ENCODE measurements around the gene MEF2A. TPM values are rescaled to one million over a fixed set of nuclear protein-coding genes. Genes with fewer than 3 reads are reported as not detected.
"Not testable (repeated sequence)": the region's sequence is repeated elsewhere in the genome, so short reads cannot be mapped to it uniquely, and the experiment has no call there.

MEF2A gene
- total and polyA plus RNA-seq, 9 donors, result 36.0 to 58.1 (median 45.4) TPM

DNA sequence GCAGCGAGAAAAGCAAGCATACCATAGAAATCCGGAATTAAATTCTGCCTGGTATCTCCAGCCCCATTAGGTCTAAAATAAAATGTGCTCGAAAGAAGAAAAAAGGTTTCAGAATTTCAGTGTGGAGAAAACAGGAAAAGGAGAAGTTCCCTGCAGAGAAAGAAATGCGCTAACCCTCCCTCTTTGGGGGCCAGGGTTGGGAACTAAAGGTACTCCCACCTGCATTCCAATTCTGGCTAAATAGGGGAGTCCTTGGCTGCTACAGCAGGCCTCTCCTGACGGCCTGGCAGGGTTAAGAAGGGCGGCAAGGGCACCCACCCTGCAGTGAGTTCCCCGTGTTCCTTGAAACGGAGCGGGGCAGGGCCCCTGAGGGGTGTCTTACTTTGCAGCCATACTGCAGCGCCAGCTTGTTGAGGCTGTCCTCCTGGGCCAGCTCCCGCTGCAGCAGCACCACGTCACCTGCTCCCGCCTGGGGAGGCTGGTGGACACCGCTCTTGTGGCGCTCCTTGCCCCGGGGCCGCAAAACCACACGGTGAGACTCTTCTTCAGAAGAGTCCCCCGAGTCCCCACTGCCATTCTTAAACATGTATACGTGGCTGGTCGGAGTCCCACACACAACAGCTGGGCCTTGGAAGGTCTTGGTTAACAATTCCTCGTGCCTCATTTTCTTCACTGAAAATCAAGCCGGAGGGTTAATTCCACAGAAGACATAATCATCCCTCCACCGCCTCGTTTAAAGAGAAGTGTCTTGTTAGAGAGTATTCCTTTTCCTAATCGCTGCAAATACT lies 165.7 kb downstream of the MEF2A start:
- peak overlapping the region; percentile 85 for H3K4me3 ChIP-seq (ENCODE audit: low read length)
- 73% methylated on average over 18 of the region's 26 CpGs for WGBS (ENCODE audit: insufficient coverage)
- no peaks in the 10 kb centered on the region for H3K9me3 ChIP-seq (replicated peaks; ENCODE audit: control insufficient read depth, low read depth, low read length)
- no peaks in the 10 kb centered on the region for H3K27me3 ChIP-seq (ENCODE audit: control insufficient read depth, insufficient read depth, low read length)
- peak overlapping the region; percentile 6 for H3K27ac ChIP-seq (ENCODE audit: low read length)
- peaks cover 23% of the 10 kb centered on the region for H3K36me3 ChIP-seq (ENCODE audit: control insufficient read depth, insufficient read depth, low read length)
- peaks cover 37% of the 10 kb centered on the region for H3K4me1 ChIP-seq (ENCODE audit: control insufficient read depth, insufficient read depth, low read length)
- peak; percentile 34 for DNase-seq

- peaks cover 23% of the 10 kb centered on the region for H3K36me3 ChIP-seq (ENCODE audit: control insufficient read depth, insufficient read depth, low read length)
- H3K27ac ChIP-seq (ENCODE audit: low read length), result peak overlapping the region; percentile 18
- peaks cover 33% of the 10 kb centered on the region for H3K4me1 ChIP-seq (ENCODE audit: control insufficient read depth, insufficient read depth, low read length)
- no peaks in the 10 kb centered on the region for H3K9me3 ChIP-seq (replicated peaks; ENCODE audit: control insufficient read depth, low read depth, low read length)
- H3K27me3 ChIP-seq (ENCODE audit: control insufficient read depth, insufficient read depth, low read length), result no peaks in the 10 kb centered on the region
- peak; percentile 60 for DNase-seq
- WGBS (ENCODE audit: insufficient coverage), result 3% methylated on average over 13 of the region's 18 CpGs
- peak overlapping the region; percentile 85 for H3K4me3 ChIP-seq (ENCODE audit: low read length)
Measured at GRCh38 chr15:99732124-99732750, 166.5 kb downstream of the MEF2A start.

DNA sequence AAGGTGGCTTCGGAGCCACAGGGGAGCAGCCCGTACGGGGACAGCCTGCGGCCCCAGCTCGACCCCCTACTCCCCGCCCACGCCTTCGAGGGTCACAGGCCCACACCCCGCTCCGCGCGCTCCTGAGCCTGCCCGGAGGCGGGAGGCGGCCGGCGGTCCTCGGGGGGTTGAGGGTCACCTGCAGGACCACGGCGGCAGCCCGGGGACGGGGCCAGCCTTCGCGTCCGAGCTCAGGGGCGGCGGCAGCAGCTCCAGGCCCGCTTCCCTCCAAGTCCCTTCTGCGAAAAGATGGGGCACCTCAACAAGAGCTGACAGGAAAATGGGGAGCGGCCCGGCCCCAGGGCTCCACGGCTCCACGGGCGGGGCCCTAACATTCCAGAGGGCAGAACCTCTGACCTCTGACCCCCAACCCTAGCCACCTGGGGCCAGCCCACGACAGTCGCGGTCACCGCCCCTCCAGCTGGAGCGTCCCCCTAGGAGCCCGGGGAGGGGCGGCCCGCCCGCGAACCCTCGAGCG lies 167.0 kb downstream of the MEF2A start:
- Histone ChIP-seq H3K9me3 (replicated peaks; ENCODE audit: control insufficient read depth, low read depth, low read length) (no peaks in the 10 kb centered on the region), H3K27ac (ENCODE audit: low read length) (peak overlapping the region; percentile 69), H3K4me3 (ENCODE audit: low read length) (peak overlapping the region; percentile 85), H3K4me1 (ENCODE audit: control insufficient read depth, insufficient read depth, low read length) (peaks cover 32% of the 10 kb centered on the region), H3K36me3 (ENCODE audit: control insufficient read depth, insufficient read depth, low read length) (peaks cover 22% of the 10 kb centered on the region), H3K27me3 (ENCODE audit: control insufficient read depth, insufficient read depth, low read length) (no peaks in the 10 kb centered on the region)
- WGBS (ENCODE audit: insufficient coverage), result under 1% methylated on average over 46 of the region's 46 CpGs
- no peak for DNase-seq

DNA sequence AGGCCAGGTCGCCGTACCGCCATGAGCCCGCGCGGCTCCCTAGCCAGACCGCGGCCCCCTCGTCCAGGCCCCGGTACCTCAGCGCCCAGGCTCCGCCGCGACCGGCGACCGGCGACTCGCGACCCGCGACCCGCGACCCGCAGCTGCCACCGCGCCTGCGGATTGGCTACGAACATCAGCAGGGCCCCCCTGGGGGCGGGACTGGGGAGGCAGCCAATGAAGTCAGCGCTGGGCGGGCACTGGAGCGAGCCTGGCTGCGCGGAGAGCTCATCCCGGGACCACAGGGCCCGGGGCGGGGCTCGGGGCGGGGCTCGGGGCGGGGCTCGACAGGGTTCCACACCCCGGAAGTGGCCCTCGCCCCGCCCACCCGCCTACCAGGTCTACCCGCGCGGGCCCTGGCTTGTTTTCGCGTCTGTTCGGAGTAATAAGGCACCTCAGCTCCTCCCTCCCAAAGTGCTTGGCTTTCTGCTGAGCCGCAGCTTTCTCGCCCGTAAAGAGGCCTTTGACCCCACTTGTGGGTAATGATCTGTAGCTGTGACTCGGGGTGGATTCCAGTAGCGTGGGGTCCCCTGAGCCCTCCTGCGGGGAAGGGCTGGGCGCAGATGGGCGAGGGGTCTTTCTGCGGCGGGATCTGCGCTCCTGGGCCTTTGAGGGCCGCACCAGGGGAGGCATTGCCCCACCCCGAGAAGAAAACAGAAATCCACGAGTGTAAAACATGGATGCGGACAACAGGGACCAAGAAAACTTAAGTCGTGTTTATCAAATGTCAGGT lies 167.7 kb downstream of the MEF2A start, which contains the start of gene LYSMD4:
TSS of gene LYSMD4 (minus strand) at position 170 of the 772 bp plus-strand sequence. CDS start 1,438 bp downstream, outside the sequence.
- Histone ChIP-seq H3K4me3 (ENCODE audit: low read length) (peak within 1 kb of the TSS; percentile 85), H3K9me3 (replicated peaks; ENCODE audit: control insufficient read depth, low read depth, low read length) (no peaks in the 10 kb centered on the region), H3K36me3 (ENCODE audit: control insufficient read depth, insufficient read depth, low read length) (peaks cover 15% of the 10 kb centered on the region), H3K27me3 (ENCODE audit: control insufficient read depth, insufficient read depth, low read length) (no peaks in the 10 kb centered on the region), H3K27ac (ENCODE audit: low read length) (peak within 1 kb of the TSS; percentile 84), H3K4me1 (ENCODE audit: control insufficient read depth, insufficient read depth, low read length) (peaks cover 25% of the 10 kb centered on the region)
- 6% methylated on average over 67 of the region's 69 CpGs for WGBS (ENCODE audit: insufficient coverage)
- peak; percentile 98 for DNase-seq

DNA sequence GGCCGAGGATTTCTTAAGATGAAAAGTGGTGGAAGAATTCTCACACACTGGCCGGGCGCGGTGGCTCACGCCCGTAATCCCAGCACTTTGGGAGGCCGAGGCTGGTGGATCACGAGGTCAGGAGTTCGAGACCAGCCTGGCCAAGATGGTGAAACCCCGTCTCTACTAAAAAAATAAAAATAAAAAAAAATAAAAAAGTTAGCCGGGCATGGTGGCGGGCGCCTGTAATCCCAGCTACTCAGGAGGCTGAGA lies 168.2 kb downstream of the MEF2A start:
- 87% methylated on average over 5 of the region's 13 CpGs for WGBS (ENCODE audit: insufficient coverage)
- H3K9me3 ChIP-seq (replicated peaks; ENCODE audit: control insufficient read depth, low read depth, low read length); H3K27me3 ChIP-seq (ENCODE audit: control insufficient read depth, insufficient read depth, low read length); H3K4me3 ChIP-seq (ENCODE audit: low read length); DNase-seq: not testable (repeated sequence)
- peaks cover 21% of the 10 kb centered on the region for H3K4me1 ChIP-seq (ENCODE audit: control insufficient read depth, insufficient read depth, low read length)
- H3K36me3 ChIP-seq (ENCODE audit: control insufficient read depth, insufficient read depth, low read length), result peaks cover 12% of the 10 kb centered on the region
- H3K27ac ChIP-seq (ENCODE audit: low read length), result peak overlapping the region; percentile 84

- H3K9me3 ChIP-seq (replicated peaks; ENCODE audit: control insufficient read depth, low read depth, low read length), result no peaks in the 10 kb centered on the region
- peaks cover 7% of the 10 kb centered on the region for H3K36me3 ChIP-seq (ENCODE audit: control insufficient read depth, insufficient read depth, low read length)
- no peaks in the 10 kb centered on the region for H3K27me3 ChIP-seq (ENCODE audit: control insufficient read depth, insufficient read depth, low read length)
- DNase-seq, result no peak
- no CpG with 5 or more reads among the region's 1 CpG for WGBS (ENCODE audit: insufficient coverage)
- peaks cover 17% of the 10 kb centered on the region for H3K4me1 ChIP-seq (ENCODE audit: control insufficient read depth, insufficient read depth, low read length)
- no peak overlapping the region for H3K27ac ChIP-seq (ENCODE audit: low read length)
- H3K4me3 ChIP-seq (ENCODE audit: low read length), result no peak overlapping the region
Measured at GRCh38 chr15:99734575-99734974, 168.8 kb downstream of the MEF2A start.

DNA sequence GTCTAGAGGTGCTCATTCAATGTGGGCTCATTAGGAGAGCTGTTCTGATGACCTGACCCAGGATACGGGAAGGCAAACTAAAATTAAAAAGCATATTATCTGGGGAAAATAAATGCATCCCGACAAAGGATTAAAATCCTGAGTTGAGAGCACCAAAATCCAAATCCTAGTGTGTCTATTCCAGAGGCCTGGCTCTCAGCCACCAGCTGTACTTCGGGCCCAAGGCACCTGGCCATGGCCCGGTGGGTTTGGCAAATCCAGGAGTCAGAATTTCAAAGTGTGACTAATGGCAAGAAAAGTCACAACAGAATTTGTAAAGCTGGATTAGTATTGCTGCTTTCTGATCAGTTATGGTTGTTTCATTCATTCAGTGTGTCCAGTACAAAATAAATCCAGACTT lies 170.1 kb downstream of the MEF2A start:
- H3K9me3 ChIP-seq (replicated peaks; ENCODE audit: control insufficient read depth, low read depth, low read length), result no peaks in the 10 kb centered on the region
- H3K27me3 ChIP-seq (ENCODE audit: control insufficient read depth, insufficient read depth, low read length), result no peaks in the 10 kb centered on the region
- no peak for DNase-seq
- no peak overlapping the region for H3K27ac ChIP-seq (ENCODE audit: low read length)
- 67% methylated on average over 1 of the region's 4 CpGs for WGBS (ENCODE audit: insufficient coverage)
- H3K4me3 ChIP-seq (ENCODE audit: low read length), result no peak overlapping the region
- peaks cover 5% of the 10 kb centered on the region for H3K36me3 ChIP-seq (ENCODE audit: control insufficient read depth, insufficient read depth, low read length)
- peaks cover 17% of the 10 kb centered on the region for H3K4me1 ChIP-seq (ENCODE audit: control insufficient read depth, insufficient read depth, low read length)

DNA sequence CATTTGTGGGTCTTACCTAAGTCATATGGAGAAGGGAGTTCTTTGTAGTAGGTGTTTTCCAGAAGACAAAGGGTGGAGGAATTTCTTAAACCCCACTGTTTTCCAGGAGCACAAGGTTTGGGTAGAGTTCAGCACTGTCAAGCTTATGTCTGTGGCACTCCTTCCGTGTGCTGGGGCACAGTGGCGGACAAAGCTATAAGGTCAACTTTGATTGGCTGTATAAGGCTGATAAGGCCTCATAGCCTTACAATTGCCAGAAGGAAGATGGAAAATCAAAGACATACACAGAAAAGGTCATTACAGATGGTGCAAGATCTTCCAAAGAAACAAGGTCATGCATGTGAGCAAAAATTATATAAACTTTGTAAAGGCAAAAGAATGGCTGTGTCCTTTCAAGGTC lies 170.9 kb downstream of the MEF2A start:
- Histone ChIP-seq H3K36me3 (ENCODE audit: control insufficient read depth, insufficient read depth, low read length) (no peaks in the 10 kb centered on the region), H3K4me3 (ENCODE audit: low read length) (no peak overlapping the region), H3K9me3 (replicated peaks; ENCODE audit: control insufficient read depth, low read depth, low read length) (no peaks in the 10 kb centered on the region), H3K27me3 (ENCODE audit: control insufficient read depth, insufficient read depth, low read length) (no peaks in the 10 kb centered on the region), H3K4me1 (ENCODE audit: control insufficient read depth, insufficient read depth, low read length) (peaks cover 12% of the 10 kb centered on the region), H3K27ac (ENCODE audit: low read length) (no peak overlapping the region)
- WGBS (ENCODE audit: insufficient coverage), result 95% methylated on average over 2 of the region's 2 CpGs
- DNase-seq, result no peak

GRCh38 chr15:99738021-99738847 lies 172.4 kb downstream of the MEF2A start:
- Histone ChIP-seq H3K4me1 (ENCODE audit: control insufficient read depth, insufficient read depth, low read length) (peaks cover 3% of the 10 kb centered on the region), H3K4me3 (ENCODE audit: low read length) (no peak overlapping the region), H3K36me3 (ENCODE audit: control insufficient read depth, insufficient read depth, low read length) (no peaks in the 10 kb centered on the region), H3K27ac (ENCODE audit: low read length) (no peak overlapping the region), H3K9me3 (replicated peaks; ENCODE audit: control insufficient read depth, low read depth, low read length) (no peaks in the 10 kb centered on the region), H3K27me3 (ENCODE audit: control insufficient read depth, insufficient read depth, low read length) (no peaks in the 10 kb centered on the region)
- 79% methylated on average over 4 of the region's 7 CpGs for WGBS (ENCODE audit: insufficient coverage)
- DNase-seq, result no peak

All from muscle of leg (tissue), 11 donors.